Gastroesophageal sphincter (tissue), 3 donors: Measurements from ENCODE around the gene ARHGEF38.

Source experiments
- EP300 ChIP-seq: sonication (generic); formaldehyde crosslinking; IDR thresholded peaks from one replicate; pipeline ENCODE4 v1.6.1; 2017; ENCODE audit warnings: antibody characterized with exemption, mild to moderate bottlenecking
- POLR2A ChIP-seq, 2 donors: fragments of 450-650 bp; IDR thresholded peaks; one replicate each; pipeline ENCODE4 v1.6.1; 2017; ENCODE audit warnings: antibody characterized with exemption in 2 of 2, mild to moderate bottlenecking in 2 of 2, moderate library complexity in 1 of 2
- TF ChIP-seq, protein P1 (sequence below), 4 experiments: fragments of 200-600 bp in 2 of 4; fragments of 450-650 bp in 2 of 4; sonication (generic) in 1 of 4; IDR thresholded peaks; one replicate each; pipeline ENCODE4 v1.5.1; 2017 to 2019; ENCODE audit warnings: antibody characterized with exemption in 4 of 4, mild to moderate bottlenecking in 2 of 4, moderate library complexity in 2 of 4

DNA sequence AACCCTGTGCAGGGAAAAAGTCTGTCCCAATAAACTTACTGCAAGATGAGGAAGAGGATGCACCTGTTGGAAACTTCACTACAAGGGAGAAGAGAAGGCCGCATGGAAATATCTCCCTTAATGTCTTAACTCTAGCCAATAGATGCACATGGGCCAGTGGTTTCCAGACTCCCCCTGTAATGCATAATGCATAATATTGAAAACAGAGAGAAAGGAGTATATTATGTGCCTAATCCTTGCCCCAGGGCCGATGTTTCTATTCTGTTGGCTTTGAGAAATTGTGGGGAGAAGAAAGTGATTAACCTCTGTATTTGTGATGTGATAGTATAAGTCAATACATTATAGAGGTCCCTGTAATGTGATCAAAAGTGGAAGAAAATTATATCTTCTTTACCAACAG lies 118.9 kb downstream of the ARHGEF38 start:
- TF ChIP-seq, protein P1, sequence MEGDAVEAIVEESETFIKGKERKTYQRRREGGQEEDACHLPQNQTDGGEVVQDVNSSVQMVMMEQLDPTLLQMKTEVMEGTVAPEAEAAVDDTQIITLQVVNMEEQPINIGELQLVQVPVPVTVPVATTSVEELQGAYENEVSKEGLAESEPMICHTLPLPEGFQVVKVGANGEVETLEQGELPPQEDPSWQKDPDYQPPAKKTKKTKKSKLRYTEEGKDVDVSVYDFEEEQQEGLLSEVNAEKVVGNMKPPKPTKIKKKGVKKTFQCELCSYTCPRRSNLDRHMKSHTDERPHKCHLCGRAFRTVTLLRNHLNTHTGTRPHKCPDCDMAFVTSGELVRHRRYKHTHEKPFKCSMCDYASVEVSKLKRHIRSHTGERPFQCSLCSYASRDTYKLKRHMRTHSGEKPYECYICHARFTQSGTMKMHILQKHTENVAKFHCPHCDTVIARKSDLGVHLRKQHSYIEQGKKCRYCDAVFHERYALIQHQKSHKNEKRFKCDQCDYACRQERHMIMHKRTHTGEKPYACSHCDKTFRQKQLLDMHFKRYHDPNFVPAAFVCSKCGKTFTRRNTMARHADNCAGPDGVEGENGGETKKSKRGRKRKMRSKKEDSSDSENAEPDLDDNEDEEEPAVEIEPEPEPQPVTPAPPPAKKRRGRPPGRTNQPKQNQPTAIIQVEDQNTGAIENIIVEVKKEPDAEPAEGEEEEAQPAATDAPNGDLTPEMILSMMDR (IDR thresholded peaks at IDR 0.05), result no peak
- no peak for TF ChIP-seq POLR2A (IDR thresholded peaks at IDR 0.05)
- TF ChIP-seq EP300, result no peak
